ENCODE results near the gene ZER1.
"Not testable (repeated sequence)": the region's sequence is repeated elsewhere in the genome, so short reads cannot be mapped to it uniquely, and the experiment has no call there.

Gene ZER1

GRCh38 chr9:128788445-128788844, 16.7 kb upstream of the ZER1 start:
- in situ Hi-C loops (cut with HindIII; ENCODE audit: low sequenced_read_pairs) = no loop called here

- in situ Hi-C loops (cut with HindIII; ENCODE audit: low sequenced_read_pairs) = no loop called here
Observed at GRCh38 chr9:128787659-128788058, 15.9 kb upstream of the ZER1 start.

- in situ Hi-C loops (cut with HindIII; ENCODE audit: low sequenced_read_pairs) = no loop called here
Observed at GRCh38 chr9:128786681-128787601, 15.2 kb upstream of the ZER1 start, which contains the start of gene TBC1D13. TSS of gene TBC1D13 (plus strand) at chr9:128787253. CDS start at chr9:128787354, 101 bp downstream.

- in situ Hi-C loops (cut with HindIII; ENCODE audit: low sequenced_read_pairs) = no loop called here
Observed at GRCh38 chr9:128785427-128785826, 13.7 kb upstream of the ZER1 start.

GRCh38 chr9:128782669-128783068, 10.9 kb upstream of the ZER1 start:
- in situ Hi-C loops (cut with HindIII; ENCODE audit: low sequenced_read_pairs) = no loop called here

- in situ Hi-C loops (cut with HindIII; ENCODE audit: low sequenced_read_pairs) = no loop called here
Observed at GRCh38 chr9:128781187-128782070, 9.7 kb upstream of the ZER1 start.

GRCh38 chr9:128780093-128780492, 8.4 kb upstream of the ZER1 start:
- in situ Hi-C loops (cut with HindIII; ENCODE audit: low sequenced_read_pairs) = not testable (repeated sequence)

- in situ Hi-C loops (cut with HindIII; ENCODE audit: low sequenced_read_pairs) = no loop called here
Observed at GRCh38 chr9:128774804-128775203, 3.1 kb upstream of the ZER1 start.

GRCh38 chr9:128773049-128773448, 1.3 kb upstream of the ZER1 start:
- in situ Hi-C loops (cut with HindIII; ENCODE audit: low sequenced_read_pairs) = no loop called here

- in situ Hi-C loops (cut with HindIII; ENCODE audit: low sequenced_read_pairs) = no loop called here
Observed at GRCh38 chr9:128771094-128771721, 519 bp downstream of the ZER1 start.

GRCh38 chr9:128770286-128771030, 1.3 kb downstream of the ZER1 start:
- in situ Hi-C loops (cut with HindIII; ENCODE audit: low sequenced_read_pairs) = no loop called here

- in situ Hi-C loops (cut with HindIII; ENCODE audit: low sequenced_read_pairs) = no loop called here
Observed at GRCh38 chr9:128768606-128769005, 3.1 kb downstream of the ZER1 start.

GRCh38 chr9:128765499-128765898, 6.2 kb downstream of the ZER1 start:
- in situ Hi-C loops (cut with HindIII; ENCODE audit: low sequenced_read_pairs) = no loop called here

GRCh38 chr9:128764361-128764760, 7.4 kb downstream of the ZER1 start:
- in situ Hi-C loops (cut with HindIII; ENCODE audit: low sequenced_read_pairs) = no loop called here

- in situ Hi-C loops (cut with HindIII; ENCODE audit: low sequenced_read_pairs) = no loop called here
Observed at GRCh38 chr9:128762671-128763449, 8.9 kb downstream of the ZER1 start.

- in situ Hi-C loops (cut with HindIII; ENCODE audit: low sequenced_read_pairs) = no loop called here
Observed at GRCh38 chr9:128757602-128758001, 14.1 kb downstream of the ZER1 start.

- in situ Hi-C loops (cut with HindIII; ENCODE audit: low sequenced_read_pairs) = no loop called here
Observed at GRCh38 chr9:128753627-128754026, 18.1 kb downstream of the ZER1 start.

- in situ Hi-C loops (cut with HindIII; ENCODE audit: low sequenced_read_pairs) = no loop called here
Observed at GRCh38 chr9:128750926-128751595, 20.7 kb downstream of the ZER1 start.

- in situ Hi-C loops (cut with HindIII; ENCODE audit: low sequenced_read_pairs) = no loop called here
Observed at GRCh38 chr9:128747241-128747640, 24.5 kb downstream of the ZER1 start.
